ENCODE results near the gene PREX1.
A peak's percentile ranks its signal among the peaks of the same experiment; 100 is the strongest.
"Not testable (repeated sequence)": the region's sequence is repeated elsewhere in the genome, so short reads cannot be mapped to it uniquely, and the experiment has no call there.

The PREX1 gene

DNA sequence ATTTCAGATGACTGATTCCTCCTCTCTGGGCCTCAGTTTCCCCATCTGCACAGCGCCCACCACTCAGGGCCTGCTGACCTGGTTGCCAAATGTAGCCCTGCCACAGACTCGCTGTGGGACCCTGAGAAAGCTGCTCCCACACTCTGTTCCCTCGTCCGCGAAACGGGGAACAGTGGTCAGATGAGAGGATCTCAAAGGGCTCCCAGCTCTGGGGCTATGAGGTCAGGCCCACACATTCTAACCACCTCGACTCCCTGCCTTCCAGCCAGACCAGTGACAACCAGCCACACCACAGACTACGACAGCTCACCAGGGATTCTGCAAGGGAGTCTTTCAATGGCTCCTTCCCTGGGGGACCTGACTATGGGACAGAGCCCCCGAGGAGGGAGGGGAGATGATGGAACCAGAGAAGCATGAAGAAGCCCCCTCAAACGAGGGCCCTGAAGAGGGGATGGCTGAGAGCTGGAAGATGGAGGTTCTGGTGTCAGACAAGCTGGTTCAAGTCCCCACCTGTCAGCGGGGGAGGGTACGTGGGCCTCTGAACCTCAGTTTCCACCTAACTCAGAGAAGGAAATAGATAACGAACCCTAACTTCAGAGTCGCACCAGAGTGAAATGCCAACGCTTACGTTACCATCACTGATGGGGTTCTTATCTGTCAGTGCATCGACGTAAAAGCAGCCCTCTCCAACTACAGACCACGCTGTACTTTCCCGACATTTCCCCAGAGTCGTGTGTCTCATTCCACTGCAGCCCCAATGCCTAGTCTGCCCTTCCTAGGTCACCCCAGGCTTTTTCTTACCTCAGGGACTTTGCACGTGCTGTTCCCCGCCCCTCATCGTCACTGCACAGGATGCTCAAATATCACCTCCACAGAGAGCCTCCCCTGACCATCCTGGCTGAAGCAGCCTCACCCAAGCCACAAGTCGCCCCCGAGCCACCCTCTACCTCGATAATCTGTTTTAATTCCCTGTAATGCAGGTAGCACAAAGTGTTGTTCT is 60.5 kb downstream of the PREX1 start:
- Histone ChIP-seq H3K4me3 (no peak overlapping the region), H3K27ac (peak overlapping the region in 6 of 21 experiments; percentile 1 to 76 (median 43))

DNA sequence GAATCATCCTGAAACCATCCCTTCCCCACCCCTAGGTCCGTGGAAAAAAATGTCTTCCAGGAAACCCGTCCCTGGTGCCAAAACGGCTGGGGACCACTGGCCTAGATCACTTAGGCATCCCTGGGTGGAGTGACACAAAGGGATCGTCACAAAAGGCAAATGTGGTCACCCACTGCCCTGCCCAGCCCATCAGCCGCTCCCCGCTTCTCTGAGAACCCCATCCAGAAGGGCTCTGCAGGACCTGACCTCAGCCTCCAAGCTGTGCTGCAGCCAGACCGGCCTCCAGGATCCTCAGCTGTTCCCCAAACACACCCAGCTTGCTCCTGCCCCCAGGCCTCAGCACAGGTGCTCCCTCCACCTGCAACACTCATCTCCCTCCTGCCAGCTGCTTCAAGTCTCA is 61.6 kb downstream of the PREX1 start:
- H3K27ac ChIP-seq, result peak overlapping the region in 6 of 21 experiments; percentile 20 to 64 (median 40)
- H3K4me3 ChIP-seq, result no peak overlapping the region

DNA sequence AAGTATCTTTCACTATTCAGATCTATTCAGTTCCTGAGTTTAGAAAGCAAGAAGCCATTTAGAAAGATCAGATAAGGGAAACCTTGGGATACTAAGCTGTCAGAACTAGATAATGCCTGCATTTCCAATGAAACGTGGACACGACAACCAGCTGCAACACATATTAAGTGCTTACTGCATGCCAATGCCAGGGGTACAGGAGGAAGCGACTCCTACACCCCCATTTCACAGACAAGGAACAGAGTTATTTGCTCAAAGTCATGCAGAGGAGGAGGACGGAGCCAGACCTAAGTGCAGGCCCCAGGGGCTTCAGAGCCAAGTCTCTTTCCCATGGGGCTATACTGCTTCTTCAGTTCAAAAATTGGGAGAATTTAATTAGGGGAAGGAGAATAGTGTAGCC is 62.4 kb downstream of the PREX1 start:
- Histone ChIP-seq H3K4me3 (no peak overlapping the region), H3K27ac (peak overlapping the region in 2 of 21 experiments; percentile 62 to 64)

DNA sequence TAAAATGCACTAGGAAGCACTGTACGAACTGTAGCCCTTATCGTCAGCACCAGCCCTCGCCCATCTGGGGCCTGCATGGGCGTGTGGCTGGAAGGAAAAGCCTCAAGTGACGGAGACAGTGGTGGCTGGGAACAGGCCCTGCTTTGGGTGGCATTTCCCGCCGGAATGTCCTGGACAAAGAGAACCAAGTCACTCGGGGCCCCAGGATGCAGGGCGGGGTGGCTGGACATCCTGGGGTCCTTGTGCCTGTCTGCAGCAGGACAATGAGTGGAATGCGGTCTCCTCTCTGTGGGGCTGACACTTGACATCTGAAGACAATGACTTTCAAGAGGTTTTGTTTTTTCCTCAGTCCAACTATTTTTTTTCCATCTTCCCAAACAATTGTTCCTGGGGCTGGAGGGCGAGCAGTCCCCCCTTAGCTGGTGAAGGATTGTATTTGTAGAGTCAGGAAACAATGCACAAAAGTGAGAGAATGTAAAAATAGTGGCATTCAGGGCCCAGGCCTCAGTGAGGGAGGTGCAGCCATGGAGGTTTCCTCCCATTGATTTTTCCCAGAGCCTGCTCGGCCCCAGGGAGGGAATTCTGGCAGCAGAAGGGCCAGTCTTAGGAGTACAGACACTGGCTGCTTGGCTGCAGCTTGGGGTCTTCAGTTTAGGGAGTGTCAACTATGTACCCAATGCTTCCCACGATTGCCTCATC is 64.4 kb downstream of the PREX1 start:
- no peak overlapping the region for H3K4me3 ChIP-seq
- peak overlapping the region in 15 of 21 experiments; percentile 0 to 93 (median 37) for H3K27ac ChIP-seq

DNA sequence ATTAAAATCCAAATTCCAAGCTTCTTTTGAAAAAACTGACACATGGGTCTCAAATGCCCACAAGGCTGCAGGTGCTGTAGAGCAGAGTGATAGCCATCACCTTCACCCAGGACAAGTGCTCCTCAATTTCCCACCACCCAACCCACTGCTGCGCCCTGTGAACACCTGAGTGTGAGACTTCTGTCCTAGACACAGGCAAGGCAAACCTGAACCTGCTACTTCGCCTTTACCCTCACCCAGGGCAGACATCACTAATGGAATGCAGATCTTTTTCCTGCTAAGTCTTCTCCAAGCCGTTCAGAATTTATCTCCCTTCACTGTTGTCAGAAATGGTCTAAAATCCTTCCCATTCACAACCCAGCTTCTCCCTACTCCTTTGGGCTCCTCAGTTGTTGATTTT is 65.9 kb downstream of the PREX1 start:
- peak overlapping the region in 17 of 21 experiments; percentile 2 to 93 (median 72) for H3K27ac ChIP-seq

DNA sequence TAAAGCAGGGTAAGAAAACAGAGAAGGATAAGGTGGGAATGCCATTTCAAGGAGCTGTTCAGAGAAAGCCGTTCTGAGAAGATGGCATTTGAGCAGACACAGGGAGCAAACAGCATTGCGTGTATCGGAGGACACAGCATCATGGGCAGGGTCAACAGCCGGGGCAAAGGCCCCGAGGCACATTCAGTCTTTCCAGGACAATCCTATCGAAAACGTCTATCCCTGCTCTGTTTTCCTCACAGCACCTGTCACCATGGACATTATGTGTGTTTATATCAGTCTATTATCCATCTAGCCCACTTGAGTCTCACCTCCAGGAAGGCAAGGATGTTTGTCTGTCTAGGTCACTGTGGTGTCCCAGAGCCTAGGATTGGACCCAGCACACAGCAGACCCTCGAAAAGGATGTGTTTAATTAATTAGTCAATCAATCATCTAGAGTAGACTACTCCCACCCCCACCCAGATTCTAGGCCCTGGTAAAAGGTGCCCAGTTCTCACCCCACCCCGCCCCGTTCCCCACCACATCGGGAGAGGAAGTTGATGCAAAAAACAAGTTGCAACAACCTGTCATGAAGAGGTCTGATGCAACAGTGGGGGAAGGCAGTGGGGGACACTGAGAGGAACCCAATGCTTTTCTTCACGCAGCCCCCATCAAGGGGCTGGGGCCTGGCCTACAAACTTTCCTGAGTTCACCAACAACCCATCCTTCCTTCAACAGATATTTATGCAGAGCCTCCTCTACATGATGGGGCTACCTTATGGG is 66.6 kb downstream of the PREX1 start:
- Histone ChIP-seq H3K4me3 (no peak overlapping the region), H3K27ac (peak overlapping the region in 18 of 21 experiments; percentile 2 to 93 (median 73))

More for the DNA sequence above, 65.9 kb downstream of the PREX1 start:
- no peak overlapping the region for H3K4me3 ChIP-seq

DNA sequence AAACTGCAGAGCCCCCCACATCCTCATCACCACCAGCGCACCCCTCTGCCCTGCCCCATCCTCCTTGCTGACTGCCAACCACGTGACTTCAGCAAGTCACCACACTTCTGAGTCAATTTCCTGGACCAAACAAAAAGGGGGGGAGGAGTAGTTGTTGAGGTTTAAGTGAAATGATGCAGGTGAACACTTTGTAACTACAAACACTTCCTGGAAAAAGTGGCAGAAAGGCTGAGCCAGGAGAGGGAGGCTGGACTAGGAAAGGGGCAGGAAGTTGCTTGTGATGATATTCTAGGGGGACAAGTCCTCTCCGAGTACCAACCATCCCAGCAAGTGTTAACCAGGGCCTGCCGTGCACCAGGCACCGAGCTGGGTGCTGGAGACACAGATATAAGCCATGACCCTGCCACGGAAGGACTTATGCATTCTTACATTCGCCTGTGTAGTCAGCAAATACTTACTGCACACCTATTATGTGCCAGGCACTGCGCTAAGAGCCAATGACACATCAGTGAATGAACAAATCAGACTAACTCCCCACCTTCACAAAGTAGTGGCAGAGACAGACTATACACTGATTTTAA is 67.3 kb downstream of the PREX1 start:
- H3K4me3 ChIP-seq, result no peak overlapping the region
- H3K27ac ChIP-seq, result peak overlapping the region in 19 of 21 experiments; percentile 2 to 93 (median 72)

DNA sequence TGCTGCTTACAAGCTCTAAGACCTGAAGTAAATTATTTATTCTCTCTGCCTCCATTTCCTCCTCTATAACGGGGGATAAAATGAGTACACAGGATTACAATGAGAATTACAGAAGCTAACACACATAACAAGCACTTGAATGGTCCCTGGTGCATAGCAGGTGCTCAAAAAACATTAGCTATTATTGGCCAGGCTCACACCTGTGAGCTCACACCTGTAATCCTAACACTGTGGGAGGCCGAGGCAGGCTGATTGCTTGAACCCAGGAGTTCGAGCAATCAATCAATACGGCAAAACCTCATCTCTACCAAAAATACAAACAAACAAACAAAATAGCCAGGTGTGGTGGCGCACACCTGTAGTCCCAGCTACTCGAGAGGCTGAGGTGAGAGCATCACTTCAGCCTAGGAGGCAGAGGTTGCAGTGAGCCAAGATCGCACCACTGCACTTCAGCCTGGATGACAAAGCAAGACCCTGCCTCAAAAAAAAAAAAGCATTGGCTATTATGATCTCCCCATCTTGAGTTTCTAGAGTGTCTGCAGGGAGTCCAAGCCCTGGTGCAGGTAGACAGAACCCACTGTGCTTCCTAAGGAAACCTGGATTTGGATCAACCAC is 68.1 kb downstream of the PREX1 start:
- peak overlapping the region in 15 of 21 experiments; percentile 2 to 93 (median 65) for H3K27ac ChIP-seq
- H3K4me3 ChIP-seq, result no peak overlapping the region

DNA sequence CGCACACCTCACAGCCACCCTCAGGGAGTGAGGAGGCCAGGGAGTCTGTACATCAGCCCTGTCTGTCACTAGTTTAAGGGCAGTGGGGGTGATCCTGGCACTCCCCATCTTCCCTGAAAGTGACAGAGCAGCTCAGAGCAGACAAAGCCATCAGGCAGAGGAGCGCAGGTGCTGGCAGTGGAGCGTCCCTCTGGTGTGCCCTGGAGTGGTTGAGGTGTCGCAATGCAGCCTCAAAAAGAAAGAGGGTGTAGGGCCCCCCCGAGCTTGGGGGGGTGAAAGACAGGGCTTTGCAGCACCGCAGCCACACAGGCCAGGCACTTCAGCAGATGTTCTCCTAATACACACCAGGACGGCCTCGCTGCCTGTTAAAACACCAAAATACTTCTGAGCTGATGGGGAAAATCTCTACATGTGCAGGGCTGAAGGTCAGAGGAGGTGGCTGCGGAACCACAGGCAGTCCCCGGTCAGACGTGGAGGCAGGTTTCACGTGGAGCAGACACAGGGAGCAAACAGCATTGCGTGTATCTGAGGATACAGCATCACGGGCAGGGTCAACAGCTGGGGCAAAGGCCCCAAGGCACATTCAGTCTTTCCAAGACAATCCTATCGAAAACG is 69.5 kb downstream of the PREX1 start:
- H3K4me3 ChIP-seq, result no peak overlapping the region
- H3K27ac ChIP-seq, result peak overlapping the region in 13 of 21 experiments; percentile 0 to 93 (median 52)

DNA sequence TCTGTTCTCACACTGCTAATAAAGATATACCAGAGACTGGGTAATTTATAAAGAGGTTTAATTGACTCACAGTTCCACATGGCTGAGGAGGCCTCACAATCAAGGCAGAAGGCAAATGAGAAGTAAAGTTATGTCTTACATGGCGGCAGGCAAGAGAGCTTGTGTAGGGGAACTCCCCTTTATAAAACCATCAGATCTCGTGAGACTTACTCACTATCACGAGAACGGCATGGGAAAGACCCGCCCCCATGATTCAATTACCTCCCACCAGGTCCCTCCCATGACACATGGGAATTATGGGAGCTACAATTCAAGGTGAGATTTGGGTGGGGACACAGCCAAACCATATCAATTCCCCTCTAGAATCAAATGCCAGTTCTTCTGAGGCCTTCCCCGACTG is 71.0 kb downstream of the PREX1 start:
- peak overlapping the region in 2 of 21 experiments; percentile 64 to 93 for H3K27ac ChIP-seq
- H3K4me3 ChIP-seq, result not testable (repeated sequence)

DNA sequence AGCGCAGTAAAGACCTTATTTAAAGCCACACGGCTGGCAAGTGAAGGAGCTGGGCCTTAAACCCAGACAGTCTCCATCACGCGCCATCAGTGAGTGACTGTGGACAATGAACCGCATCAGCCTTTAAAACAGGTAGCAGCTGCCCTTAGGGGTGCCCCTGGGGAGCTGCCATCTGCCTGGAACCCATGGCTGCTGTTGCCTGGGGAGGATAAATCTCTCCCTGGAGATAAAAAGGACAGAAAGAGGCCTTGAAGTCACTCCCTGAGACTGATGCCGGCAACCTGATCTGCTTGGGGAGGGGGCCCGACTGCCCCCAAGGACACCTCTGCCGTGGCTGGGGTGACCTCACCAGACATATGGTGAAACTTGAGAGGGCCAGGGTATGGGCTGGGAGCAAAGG is 73.5 kb downstream of the PREX1 start:
- no peak overlapping the region for H3K4me3 ChIP-seq
- peak overlapping the region in 2 of 21 experiments; percentile 3 to 17 for H3K27ac ChIP-seq

DNA sequence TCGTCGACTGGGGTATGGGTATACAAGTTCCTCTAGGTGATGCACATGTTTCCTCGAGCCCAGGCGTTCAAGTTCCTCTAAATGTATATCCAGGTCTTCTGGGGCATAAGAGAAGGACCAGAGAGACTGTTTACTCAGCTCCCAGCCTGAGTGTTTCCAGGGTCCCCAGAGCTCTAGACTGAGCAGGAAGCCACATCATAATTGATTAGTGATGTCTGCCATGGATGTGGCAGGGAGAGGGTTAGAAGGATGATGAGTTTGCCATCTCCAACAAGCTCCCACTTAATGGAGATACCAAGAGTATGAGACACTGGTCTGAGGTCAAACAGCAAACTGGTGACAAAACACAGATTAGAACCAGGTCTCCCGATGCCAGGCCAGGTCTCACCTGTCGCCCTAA is 74.8 kb downstream of the PREX1 start:
- peak overlapping the region in 3 of 21 experiments; percentile 3 to 71 (median 46) for H3K27ac ChIP-seq
- no peak overlapping the region for H3K4me3 ChIP-seq

DNA sequence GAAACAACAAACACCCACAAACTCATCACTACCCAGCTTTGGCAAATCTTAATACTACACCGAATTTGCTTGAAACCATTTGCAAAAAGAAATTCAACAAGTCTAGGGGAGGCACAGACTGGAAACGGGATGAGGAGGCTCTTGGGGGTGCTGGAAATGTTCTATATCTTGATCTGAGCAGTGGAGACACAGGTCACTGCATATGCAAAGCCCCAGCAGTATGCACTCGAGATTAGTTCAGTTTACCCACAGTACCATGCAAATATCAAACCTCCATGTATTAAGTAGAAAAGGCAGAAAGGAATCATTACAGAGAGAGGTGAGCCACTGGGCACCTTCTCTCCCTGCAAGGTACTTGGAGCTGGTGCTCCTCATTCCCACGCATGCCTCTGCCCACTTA is 75.9 kb downstream of the PREX1 start:
- Histone ChIP-seq H3K27ac (peak overlapping the region in 13 of 21 experiments; percentile 13 to 85 (median 62)), H3K4me3 (no peak overlapping the region)

DNA sequence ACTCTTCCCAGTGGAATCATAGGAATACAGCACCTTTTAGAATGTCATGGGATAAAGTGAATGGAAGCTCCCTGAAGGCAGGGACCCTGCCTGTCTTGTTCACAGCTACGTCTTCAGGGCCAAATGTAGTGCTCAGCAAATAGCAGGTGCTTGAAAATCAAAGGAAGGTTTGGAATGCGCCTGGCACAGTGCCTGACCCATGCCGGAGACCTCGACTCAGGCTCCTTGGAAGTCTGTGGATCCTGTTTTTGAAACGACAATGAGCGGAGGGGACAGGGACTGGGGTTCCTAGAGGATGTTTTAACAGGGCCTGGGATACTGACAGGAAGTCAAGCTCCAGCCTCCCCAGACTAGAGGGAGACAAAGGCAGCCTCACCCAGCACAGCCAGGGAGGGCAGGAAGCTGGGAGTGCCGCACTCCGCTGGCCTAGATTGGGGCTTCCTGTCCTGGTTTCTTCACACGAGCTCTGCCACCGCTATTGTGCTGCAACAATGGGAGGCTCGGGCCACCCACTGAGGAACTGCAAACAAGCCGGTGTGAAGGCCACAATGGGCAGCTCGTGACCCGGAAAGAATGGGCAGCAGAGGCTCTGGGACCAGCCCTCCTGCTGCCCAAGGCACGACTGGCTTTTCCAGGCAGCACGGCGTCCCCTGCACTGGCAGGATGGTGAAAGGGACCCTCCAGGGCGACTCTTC is 76.7 kb downstream of the PREX1 start:
- peak overlapping the region in 16 of 21 experiments; percentile 3 to 85 (median 58) for H3K27ac ChIP-seq
- H3K4me3 ChIP-seq, result no peak overlapping the region

DNA sequence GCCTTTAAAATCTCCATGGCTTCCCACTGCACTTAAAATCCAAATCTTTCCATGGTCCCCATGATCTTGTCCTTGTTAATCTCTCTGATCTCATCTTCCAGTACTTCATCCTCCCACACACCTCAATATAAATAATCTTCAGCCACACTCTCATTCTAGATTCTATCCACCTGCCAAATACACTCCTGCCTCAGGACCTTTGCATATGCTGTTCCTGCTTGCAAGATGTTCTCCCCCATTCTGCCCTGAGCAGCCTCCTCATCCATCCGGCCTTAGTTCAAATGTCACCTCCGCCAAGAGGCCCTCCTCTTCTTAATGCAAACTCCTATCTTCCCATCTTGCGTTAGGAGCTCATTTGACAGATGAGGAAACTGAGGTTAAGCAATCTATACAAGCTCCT is 77.4 kb downstream of the PREX1 start:
- no peak overlapping the region for H3K4me3 ChIP-seq
- H3K27ac ChIP-seq, result peak overlapping the region in 6 of 21 experiments; percentile 13 to 85 (median 62)

DNA sequence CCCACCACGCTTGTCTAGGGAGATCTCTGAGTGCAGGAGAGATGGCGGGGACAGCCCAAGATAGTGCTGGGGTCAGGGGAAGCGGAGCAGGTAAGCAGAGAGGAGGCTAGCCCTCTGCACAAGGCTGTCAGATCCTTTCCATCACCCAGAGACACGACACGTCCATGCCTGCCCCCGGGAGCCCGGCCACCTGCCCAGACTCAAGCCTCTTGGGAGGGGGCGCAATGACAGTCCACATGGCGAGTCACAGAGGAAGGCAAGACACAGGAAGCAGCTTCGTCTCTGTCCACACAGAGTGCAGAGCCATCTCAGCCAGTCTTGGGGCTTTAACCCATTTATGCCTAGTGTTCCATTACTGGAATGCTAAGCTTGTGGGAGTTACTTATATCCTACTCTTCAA is 78.4 kb downstream of the PREX1 start:
- no peak overlapping the region for H3K4me3 ChIP-seq
- H3K27ac ChIP-seq, result no peak overlapping the region

DNA sequence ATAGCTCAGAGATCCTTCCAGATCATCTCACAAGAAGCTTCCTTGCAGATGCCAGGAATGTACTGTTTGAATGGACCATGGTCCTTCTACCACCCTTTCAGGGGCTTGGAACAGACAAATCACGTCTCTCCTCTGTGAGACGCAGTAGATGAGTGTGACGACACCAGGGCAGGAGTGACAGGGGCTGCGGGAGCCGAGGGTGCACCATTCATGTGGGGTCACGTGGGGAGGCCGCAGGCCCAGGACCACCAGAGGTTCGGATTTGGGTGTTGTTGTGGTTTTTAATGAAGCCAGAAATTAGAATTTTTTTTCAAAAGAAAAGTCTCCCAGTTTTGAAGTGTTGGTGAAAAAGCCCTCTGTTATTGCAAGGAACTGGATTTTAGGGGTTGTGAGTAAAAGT is 79.2 kb downstream of the PREX1 start:
- H3K27ac ChIP-seq, result no peak overlapping the region
- H3K4me3 ChIP-seq, result no peak overlapping the region

DNA sequence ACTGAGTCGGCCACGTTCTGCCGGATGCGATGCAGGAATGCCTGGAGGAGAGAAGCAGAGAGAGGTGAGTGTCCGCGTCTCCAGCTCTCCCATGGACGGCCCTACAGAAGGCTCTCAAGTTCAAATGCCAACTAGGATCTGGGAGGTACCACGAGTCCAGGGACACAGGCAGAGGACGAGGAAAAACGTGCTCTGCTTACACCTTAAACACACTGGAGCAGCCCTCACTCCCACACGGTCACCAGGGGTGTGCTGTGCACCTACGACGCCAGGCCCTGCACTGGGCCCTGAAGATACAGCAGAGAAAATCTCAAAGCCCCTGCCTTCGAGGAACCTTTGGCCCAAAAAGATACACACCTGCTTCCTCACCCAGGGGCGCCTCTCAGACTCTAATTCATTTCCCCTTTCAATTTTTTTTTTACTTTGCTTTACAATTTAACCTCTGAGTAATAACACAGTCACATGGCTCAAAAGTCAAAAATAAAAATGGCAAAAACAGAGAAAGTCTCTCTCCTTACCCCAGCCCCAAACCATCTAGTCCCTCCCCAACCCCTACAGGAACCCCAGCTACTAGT is 79.9 kb downstream of the PREX1 start:
- Histone ChIP-seq H3K4me3 (no peak overlapping the region), H3K27ac (no peak overlapping the region)

Measured in skin epidermis (tissue), 12 donors.